HEK293 (cell line): ENCODE data around the gene GTPBP4.
A peak's percentile ranks its signal among the peaks of the same experiment; 100 is the strongest.

Source experiments
- BCL11B ChIP-seq: fragments of 450-650 bp; formaldehyde crosslinking; IDR thresholded peaks from 2 replicates; pipeline ENCODE4 v1.5.1; 2016; ENCODE audit warnings: low read depth, missing biosample characterization, missing genetic modification characterization
- EGR2 ChIP-seq: fragments of 450-650 bp; formaldehyde crosslinking; IDR thresholded peaks from 2 replicates; pipeline ENCODE4 v1.5.1; 2016; ENCODE audit warnings: low read depth, missing biosample characterization, missing genetic modification characterization
- YY1 ChIP-seq: fragments of 450-650 bp; formaldehyde crosslinking; IDR thresholded peaks from 2 replicates; pipeline ENCODE4 v1.5.1; 2018; ENCODE audit warnings: missing biosample characterization, missing genetic modification characterization
- YY2 ChIP-seq: fragments of 450-650 bp; formaldehyde crosslinking; IDR thresholded peaks from 2 replicates; pipeline ENCODE4 v1.5.1; 2016; ENCODE audit warnings: missing biosample characterization, missing genetic modification characterization
- ZFHX2 ChIP-seq: fragments of 450-650 bp; formaldehyde crosslinking; conservative IDR thresholded peaks from 2 replicates; pipeline ENCODE4 v1.5.1; 2016; ENCODE audit warnings: missing biosample characterization, missing genetic modification characterization
- ZNF223 ChIP-seq: fragments of 450-650 bp; formaldehyde crosslinking; IDR thresholded peaks from 2 replicates; pipeline ENCODE4 v1.5.1; 2016; ENCODE audit warnings: missing biosample characterization, missing genetic modification characterization
- ZNF274 ChIP-seq, 2 experiments: fragments of 200-500 bp in 1 of 2; fragments of 450-650 bp in 1 of 2; sonication (Bioruptor generic) in 1 of 2; formaldehyde crosslinking in 1 of 2; IDR thresholded peaks; 2 replicates each; pipeline versions ENCODE4 v1.5.1 to v1.6.1; 2014 to 2016; ENCODE audit warnings: borderline replicate concordance in 1 of 2, inconsistent platforms in 1 of 2, low read length in 1 of 2, missing biosample characterization in 1 of 2, missing genetic modification characterization in 1 of 2
- ZNF426 ChIP-seq: fragments of 450-650 bp; formaldehyde crosslinking; IDR thresholded peaks from 2 replicates; pipeline ENCODE4 v1.5.1; 2017; ENCODE audit warnings: missing biosample characterization, missing genetic modification characterization, mild to moderate bottlenecking, inconsistent platforms, moderate library complexity
- ZNF521 ChIP-seq: fragments of 450-650 bp; formaldehyde crosslinking; IDR thresholded peaks from 2 replicates; pipeline ENCODE4 v1.5.1; 2017; ENCODE audit warnings: missing biosample characterization, mild to moderate bottlenecking, missing genetic modification characterization
- ZNF529 ChIP-seq: fragments of 450-650 bp; formaldehyde crosslinking; IDR thresholded peaks from 2 replicates; pipeline ENCODE4 v1.5.1; 2017; ENCODE audit warnings: missing genetic modification characterization, missing biosample characterization; ENCODE audit not compliant: insufficient replicate concordance
- ZNF548 ChIP-seq: fragments of 450-650 bp; formaldehyde crosslinking; IDR thresholded peaks from 2 replicates; pipeline ENCODE4 v1.5.1; 2016; ENCODE audit warnings: missing biosample characterization, missing genetic modification characterization
- ZNF571 ChIP-seq: fragments of 450-650 bp; formaldehyde crosslinking; IDR thresholded peaks from 2 replicates; pipeline ENCODE4 v1.5.0; 2017; ENCODE audit warnings: missing biosample characterization, missing genetic modification characterization
- ZNF623 ChIP-seq: fragments of 450-650 bp; formaldehyde crosslinking; IDR thresholded peaks from 2 replicates; pipeline ENCODE4 v1.5.1; 2016; ENCODE audit warnings: missing biosample characterization, missing genetic modification characterization
- ZNF626 ChIP-seq: fragments of 450-650 bp; sonication (Bioruptor Pico); formaldehyde crosslinking; IDR thresholded peaks from 2 replicates; pipeline ENCODE4 v1.5.1; 2018; ENCODE audit warnings: missing biosample characterization, missing genetic modification characterization, inconsistent platforms
- ZNF654 ChIP-seq: fragments of 450-650 bp; formaldehyde crosslinking; IDR thresholded peaks from 2 replicates; pipeline ENCODE4 v1.5.1; 2016; ENCODE audit warnings: low read depth, missing biosample characterization, missing genetic modification characterization
- ZNF658 ChIP-seq: fragments of 450-650 bp; formaldehyde crosslinking; IDR thresholded peaks from 2 replicates; pipeline ENCODE4; 2016; ENCODE audit warnings: missing biosample characterization, missing genetic modification characterization
- ZNF664 ChIP-seq: fragments of 450-650 bp; formaldehyde crosslinking; IDR thresholded peaks from 2 replicates; pipeline ENCODE4 v1.5.1; 2016; ENCODE audit warnings: missing biosample characterization, missing genetic modification characterization
- ZNF830 ChIP-seq: fragments of 450-650 bp; IDR thresholded peaks from 2 replicates; pipeline ENCODE4 v1.5.0; 2018; ENCODE audit warnings: missing biosample characterization, missing genetic modification characterization, low read depth, mild to moderate bottlenecking, moderate library complexity
- ZSCAN23 ChIP-seq: fragments of 450-650 bp; formaldehyde crosslinking; IDR thresholded peaks from 2 replicates; pipeline ENCODE4 v1.5.1; 2016; ENCODE audit warnings: missing biosample characterization, missing genetic modification characterization
- TF ChIP-seq, protein P1 (sequence below): fragments of 450-650 bp; formaldehyde crosslinking; IDR thresholded peaks from 2 replicates; pipeline ENCODE4 v1.5.1; 2016; ENCODE audit warnings: missing biosample characterization, missing genetic modification characterization
- TF ChIP-seq, protein P2 (sequence below): fragments of 450-650 bp; formaldehyde crosslinking; IDR thresholded peaks from 2 replicates; pipeline ENCODE4 v1.5.1; 2016; ENCODE audit warnings: missing biosample characterization, missing genetic modification characterization
- TF ChIP-seq, protein P3 (sequence below): fragments of 450-650 bp; formaldehyde crosslinking; IDR thresholded peaks from 2 replicates; pipeline ENCODE4 v1.5.1; 2016; ENCODE audit warnings: missing biosample characterization, missing genetic modification characterization, low read depth
- TF ChIP-seq, protein P4 (sequence below): fragments of 450-650 bp; formaldehyde crosslinking; IDR thresholded peaks from 2 replicates; pipeline ENCODE4 v1.5.1; 2016; ENCODE audit warnings: missing biosample characterization, missing genetic modification characterization
- TF ChIP-seq, protein P5 (sequence below): fragments of 450-650 bp; formaldehyde crosslinking; IDR thresholded peaks from 2 replicates; pipeline ENCODE4 v1.5.0; 2017; ENCODE audit warnings: missing biosample characterization, missing genetic modification characterization, borderline replicate concordance
- TF ChIP-seq, protein P6 (sequence below): fragments of 450-650 bp; formaldehyde crosslinking; IDR thresholded peaks from 2 replicates; pipeline ENCODE4 v1.5.1; 2017; ENCODE audit warnings: missing biosample characterization, missing genetic modification characterization
- TF ChIP-seq, protein P7 (sequence below): sonication (generic); formaldehyde crosslinking; IDR thresholded peaks from 2 replicates; pipeline ENCODE4 v1.8.1; 2022; ENCODE audit warnings: mild to moderate bottlenecking, moderate library complexity, missing genetic modification reagents

GTPBP4 gene

DNA sequence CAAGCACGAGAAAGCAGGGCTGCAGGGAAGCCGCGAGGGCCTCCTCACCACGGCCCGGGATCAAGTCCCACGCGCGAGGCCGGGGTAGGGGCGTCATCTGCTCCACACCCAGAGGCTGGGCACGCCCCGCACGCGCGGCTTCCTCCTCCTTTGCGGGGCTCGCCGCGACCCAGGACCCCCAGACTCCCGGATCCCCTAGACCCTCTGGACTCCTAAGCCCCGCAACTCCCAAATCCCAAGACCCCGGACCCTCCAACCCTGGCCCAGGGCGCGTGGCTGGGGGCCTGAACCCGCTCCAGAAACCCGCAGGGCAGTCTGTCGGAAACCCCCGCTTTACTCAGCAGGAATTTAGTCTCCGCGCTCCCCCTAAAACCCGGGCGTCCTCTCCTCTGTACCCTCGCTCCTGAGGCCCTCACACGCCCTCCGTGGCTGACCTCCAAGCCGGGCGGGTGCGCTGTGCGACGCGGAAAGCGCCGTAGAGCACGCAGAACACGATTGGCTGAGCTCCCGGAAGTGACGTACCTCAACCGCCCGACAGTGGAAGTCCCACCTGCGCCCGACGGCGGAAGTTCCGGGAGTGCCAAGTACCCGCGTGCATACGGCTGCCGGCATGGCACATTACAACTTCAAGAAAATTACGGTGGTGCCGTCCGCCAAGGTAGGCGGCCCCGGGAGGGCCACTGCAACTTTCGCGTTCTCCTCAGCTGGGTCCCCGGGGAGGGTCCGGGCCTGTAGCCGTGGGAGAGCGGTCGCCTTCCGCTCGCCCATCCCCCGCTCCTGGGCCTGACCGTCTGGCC is at the start of gene GTPBP4 (continued):
- no peak for TF ChIP-seq ZNF529 (tag by site-specific recombination)
- TF ChIP-seq ZFHX2 (tag by site-specific recombination): no peak
- TF ChIP-seq, protein P1, sequence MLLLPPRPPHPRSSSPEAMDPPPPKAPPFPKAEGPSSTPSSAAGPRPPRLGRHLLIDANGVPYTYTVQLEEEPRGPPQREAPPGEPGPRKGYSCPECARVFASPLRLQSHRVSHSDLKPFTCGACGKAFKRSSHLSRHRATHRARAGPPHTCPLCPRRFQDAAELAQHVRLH (tag by site-specific recombination): peak; percentile 77
- no peak for TF ChIP-seq EGR2
- TF ChIP-seq ZNF623: no peak
- TF ChIP-seq YY1 (tag by site-specific recombination): no peak
- no peak for TF ChIP-seq ZNF426 (tag by site-specific recombination)
- TF ChIP-seq ZNF548 (tag by site-specific recombination): no peak
- TF ChIP-seq, protein P2, sequence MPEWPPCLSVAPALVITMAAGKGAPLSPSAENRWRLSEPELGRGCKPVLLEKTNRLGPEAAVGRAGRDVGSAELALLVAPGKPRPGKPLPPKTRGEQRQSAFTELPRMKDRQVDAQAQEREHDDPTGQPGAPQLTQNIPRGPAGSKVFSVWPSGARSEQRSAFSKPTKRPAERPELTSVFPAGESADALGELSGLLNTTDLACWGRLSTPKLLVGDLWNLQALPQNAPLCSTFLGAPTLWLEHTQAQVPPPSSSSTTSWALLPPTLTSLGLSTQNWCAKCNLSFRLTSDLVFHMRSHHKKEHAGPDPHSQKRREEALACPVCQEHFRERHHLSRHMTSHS (tag by site-specific recombination): no peak
- TF ChIP-seq YY2: 0 out of 2 replicates have a peak, but pooled peaks have one; percentile 36
- no peak for TF ChIP-seq ZNF223 (tag by site-specific recombination)
- TF ChIP-seq ZNF571 (tag by site-specific recombination): no peak
- TF ChIP-seq, protein P3, sequence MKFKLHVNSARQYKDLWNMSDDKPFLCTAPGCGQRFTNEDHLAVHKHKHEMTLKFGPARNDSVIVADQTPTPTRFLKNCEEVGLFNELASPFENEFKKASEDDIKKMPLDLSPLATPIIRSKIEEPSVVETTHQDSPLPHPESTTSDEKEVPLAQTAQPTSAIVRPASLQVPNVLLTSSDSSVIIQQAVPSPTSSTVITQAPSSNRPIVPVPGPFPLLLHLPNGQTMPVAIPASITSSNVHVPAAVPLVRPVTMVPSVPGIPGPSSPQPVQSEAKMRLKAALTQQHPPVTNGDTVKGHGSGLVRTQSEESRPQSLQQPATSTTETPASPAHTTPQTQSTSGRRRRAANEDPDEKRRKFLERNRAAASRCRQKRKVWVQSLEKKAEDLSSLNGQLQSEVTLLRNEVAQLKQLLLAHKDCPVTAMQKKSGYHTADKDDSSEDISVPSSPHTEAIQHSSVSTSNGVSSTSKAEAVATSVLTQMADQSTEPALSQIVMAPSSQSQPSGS (tag by site-specific recombination): no peak
- TF ChIP-seq ZNF274 (IDR thresholded peaks at IDR 0.05; ENCODE audit: low read length): no peak
- no peak for TF ChIP-seq ZNF274 (tag by site-specific recombination; IDR thresholded peaks at IDR 0.05; ENCODE audit: borderline replicate concordance)
- TF ChIP-seq ZNF521 (tag by site-specific recombination): no peak
- no peak for TF ChIP-seq ZNF654
- TF ChIP-seq ZNF658 (tag by site-specific recombination): no peak
- TF ChIP-seq ZNF830 (tag by site-specific recombination): no peak
- TF ChIP-seq BCL11B (tag by site-specific recombination): peak; percentile 50; the same call in 1 of the 2 replicates
- TF ChIP-seq ZNF626 (tag by site-specific recombination): no peak
- TF ChIP-seq, protein P4, sequence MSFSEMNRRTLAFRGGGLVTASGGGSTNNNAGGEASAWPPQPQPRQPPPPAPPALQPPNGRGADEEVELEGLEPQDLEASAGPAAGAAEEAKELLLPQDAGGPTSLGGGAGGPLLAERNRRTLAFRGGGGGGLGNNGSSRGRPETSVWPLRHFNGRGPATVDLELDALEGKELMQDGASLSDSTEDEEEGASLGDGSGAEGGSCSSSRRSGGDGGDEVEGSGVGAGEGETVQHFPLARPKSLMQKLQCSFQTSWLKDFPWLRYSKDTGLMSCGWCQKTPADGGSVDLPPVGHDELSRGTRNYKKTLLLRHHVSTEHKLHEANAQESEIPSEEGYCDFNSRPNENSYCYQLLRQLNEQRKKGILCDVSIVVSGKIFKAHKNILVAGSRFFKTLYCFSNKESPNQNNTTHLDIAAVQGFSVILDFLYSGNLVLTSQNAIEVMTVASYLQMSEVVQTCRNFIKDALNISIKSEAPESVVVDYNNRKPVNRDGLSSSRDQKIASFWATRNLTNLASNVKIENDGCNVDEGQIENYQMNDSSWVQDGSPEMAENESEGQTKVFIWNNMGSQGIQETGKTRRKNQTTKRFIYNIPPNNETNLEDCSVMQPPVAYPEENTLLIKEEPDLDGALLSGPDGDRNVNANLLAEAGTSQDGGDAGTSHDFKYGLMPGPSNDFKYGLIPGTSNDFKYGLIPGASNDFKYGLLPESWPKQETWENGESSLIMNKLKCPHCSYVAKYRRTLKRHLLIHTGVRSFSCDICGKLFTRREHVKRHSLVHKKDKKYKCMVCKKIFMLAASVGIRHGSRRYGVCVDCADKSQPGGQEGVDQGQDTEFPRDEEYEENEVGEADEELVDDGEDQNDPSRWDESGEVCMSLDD (tag by site-specific recombination): no peak; the same call in 1 of the 2 replicates
- TF ChIP-seq, protein P5, sequence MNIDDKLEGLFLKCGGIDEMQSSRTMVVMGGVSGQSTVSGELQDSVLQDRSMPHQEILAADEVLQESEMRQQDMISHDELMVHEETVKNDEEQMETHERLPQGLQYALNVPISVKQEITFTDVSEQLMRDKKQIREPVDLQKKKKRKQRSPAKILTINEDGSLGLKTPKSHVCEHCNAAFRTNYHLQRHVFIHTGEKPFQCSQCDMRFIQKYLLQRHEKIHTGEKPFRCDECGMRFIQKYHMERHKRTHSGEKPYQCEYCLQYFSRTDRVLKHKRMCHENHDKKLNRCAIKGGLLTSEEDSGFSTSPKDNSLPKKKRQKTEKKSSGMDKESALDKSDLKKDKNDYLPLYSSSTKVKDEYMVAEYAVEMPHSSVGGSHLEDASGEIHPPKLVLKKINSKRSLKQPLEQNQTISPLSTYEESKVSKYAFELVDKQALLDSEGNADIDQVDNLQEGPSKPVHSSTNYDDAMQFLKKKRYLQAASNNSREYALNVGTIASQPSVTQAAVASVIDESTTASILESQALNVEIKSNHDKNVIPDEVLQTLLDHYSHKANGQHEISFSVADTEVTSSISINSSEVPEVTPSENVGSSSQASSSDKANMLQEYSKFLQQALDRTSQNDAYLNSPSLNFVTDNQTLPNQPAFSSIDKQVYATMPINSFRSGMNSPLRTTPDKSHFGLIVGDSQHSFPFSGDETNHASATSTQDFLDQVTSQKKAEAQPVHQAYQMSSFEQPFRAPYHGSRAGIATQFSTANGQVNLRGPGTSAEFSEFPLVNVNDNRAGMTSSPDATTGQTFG (tag by site-specific recombination): no peak
- TF ChIP-seq, protein P6, sequence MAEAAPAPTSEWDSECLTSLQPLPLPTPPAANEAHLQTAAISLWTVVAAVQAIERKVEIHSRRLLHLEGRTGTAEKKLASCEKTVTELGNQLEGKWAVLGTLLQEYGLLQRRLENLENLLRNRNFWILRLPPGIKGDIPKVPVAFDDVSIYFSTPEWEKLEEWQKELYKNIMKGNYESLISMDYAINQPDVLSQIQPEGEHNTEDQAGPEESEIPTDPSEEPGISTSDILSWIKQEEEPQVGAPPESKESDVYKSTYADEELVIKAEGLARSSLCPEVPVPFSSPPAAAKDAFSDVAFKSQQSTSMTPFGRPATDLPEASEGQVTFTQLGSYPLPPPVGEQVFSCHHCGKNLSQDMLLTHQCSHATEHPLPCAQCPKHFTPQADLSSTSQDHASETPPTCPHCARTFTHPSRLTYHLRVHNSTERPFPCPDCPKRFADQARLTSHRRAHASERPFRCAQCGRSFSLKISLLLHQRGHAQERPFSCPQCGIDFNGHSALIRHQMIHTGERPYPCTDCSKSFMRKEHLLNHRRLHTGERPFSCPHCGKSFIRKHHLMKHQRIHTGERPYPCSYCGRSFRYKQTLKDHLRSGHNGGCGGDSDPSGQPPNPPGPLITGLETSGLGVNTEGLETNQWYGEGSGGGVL (tag by site-specific recombination): no peak
- TF ChIP-seq ZSCAN23: no peak
- TF ChIP-seq, protein P7, sequence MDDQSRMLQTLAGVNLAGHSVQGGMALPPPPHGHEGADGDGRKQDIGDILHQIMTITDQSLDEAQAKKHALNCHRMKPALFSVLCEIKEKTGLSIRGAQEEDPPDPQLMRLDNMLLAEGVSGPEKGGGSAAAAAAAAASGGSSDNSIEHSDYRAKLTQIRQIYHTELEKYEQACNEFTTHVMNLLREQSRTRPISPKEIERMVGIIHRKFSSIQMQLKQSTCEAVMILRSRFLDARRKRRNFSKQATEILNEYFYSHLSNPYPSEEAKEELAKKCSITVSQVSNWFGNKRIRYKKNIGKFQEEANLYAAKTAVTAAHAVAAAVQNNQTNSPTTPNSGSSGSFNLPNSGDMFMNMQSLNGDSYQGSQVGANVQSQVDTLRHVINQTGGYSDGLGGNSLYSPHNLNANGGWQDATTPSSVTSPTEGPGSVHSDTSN (CRISPR knock-in tag): 0 out of 2 replicates have a peak, but pooled peaks have one; percentile 13
- no peak for TF ChIP-seq ZNF664
